ENCODE results near the gene C6orf47.

Gene C6orf47

GRCh38 chr6:31621320-31621939 lies 39.1 kb downstream of the C6orf47 start:
- H3K4me3 ChIP-seq (ENCODE audit: insufficient read length, low read depth), result peak overlapping the region; percentile 89
- no peak for TF ChIP-seq ZNF274 (IDR thresholded peaks at IDR 0.05; ENCODE audit: low read depth, low read length)
- no peak for TF ChIP-seq YY1 (IDR thresholded peaks at IDR 0.05; ENCODE audit: insufficient read depth, insufficient read length)
- no peak for TF ChIP-seq SUZ12 (IDR thresholded peaks at IDR 0.05; ENCODE audit: extremely low read depth, insufficient read depth, insufficient read length)
- H3K36me3 ChIP-seq (ENCODE audit: insufficient read depth, insufficient read length, low read length), result peaks cover 51% of the 10 kb centered on the region

GRCh38 chr6:31620586-31621319 lies 39.8 kb downstream of the C6orf47 start, which contains the start of gene PRRC2A:
TSS of gene PRRC2A (plus strand) at chr6:31620715. CDS start at chr6:31622790, 2,075 bp downstream.
- Histone ChIP-seq H3K36me3 (ENCODE audit: insufficient read depth, insufficient read length, low read length) (peaks cover 44% of the 10 kb centered on the region), H3K9ac (ENCODE audit: insufficient read length, low read depth) (peak within 1 kb of the TSS; percentile 96), H3K4me3 (ENCODE audit: insufficient read length, low read depth) (peak within 1 kb of the TSS; percentile 89), H3K9me3 (ENCODE audit: insufficient read depth, low read length) (no peaks in the 10 kb centered on the region), H3K27me3 (ENCODE audit: insufficient read depth, insufficient read length) (no peaks in the 10 kb centered on the region), H3K4me1 (ENCODE audit: insufficient read depth, insufficient read length) (peaks cover 6% of the 10 kb centered on the region)
- peak; percentile 33 for DNase-seq (ENCODE audit: low read depth, low spot score)
- TF ChIP-seq ZNF274 (IDR thresholded peaks at IDR 0.05; ENCODE audit: low read depth, low read length) (no peak), SUZ12 (IDR thresholded peaks at IDR 0.05; ENCODE audit: extremely low read depth, insufficient read depth, insufficient read length) (no peak), YY1 (IDR thresholded peaks at IDR 0.05; ENCODE audit: insufficient read depth, insufficient read length) (peak; percentile 73)

More at GRCh38 chr6:31621320-31621939, 39.1 kb downstream of the C6orf47 start:
- Histone ChIP-seq H3K9me3 (ENCODE audit: insufficient read depth, low read length) (no peaks in the 10 kb centered on the region), H3K4me1 (ENCODE audit: insufficient read depth, insufficient read length) (peaks cover 6% of the 10 kb centered on the region), H3K9ac (ENCODE audit: insufficient read length, low read depth) (peak overlapping the region; percentile 96), H3K27me3 (ENCODE audit: insufficient read depth, insufficient read length) (no peaks in the 10 kb centered on the region)
- no peak for DNase-seq (ENCODE audit: low read depth, low spot score)

DNA sequence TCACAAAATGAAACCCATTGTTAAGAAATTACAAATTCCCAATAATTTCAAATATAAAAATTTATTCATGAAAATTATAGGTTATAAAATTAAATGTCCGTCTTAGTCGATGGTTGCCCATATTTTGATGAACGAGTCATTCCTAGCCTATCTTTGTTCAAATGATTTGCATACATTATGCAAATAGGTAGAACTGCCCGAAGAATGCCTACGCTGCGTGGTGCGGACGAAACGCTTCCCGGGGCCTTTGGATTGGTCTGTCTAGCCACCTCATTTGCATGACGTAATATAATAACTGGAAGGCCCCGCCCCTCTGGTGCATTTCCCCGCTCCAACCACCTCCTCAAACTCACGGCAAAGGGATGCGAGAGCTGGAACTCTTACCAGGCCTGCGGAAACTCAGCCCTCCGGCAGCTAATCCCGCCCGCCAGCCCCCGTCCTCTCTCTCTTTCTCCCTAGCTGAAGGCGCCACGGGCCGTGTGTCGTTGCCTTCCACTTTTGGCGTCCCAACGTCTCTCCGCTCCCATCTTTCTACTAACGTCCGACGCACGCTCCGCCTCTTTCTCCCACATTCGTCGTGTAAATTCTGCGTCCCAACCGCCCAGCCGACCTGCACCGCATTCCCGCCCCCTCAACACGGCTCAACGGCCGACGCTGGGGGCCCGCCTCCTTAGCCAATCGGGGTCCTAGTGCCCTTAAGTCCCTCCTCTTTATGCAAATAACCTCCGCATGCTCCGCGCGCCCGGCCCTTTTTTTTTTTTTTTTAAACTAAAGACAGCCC lies 40.6 kb downstream of the C6orf47 start:
- peaks cover 3% of the 10 kb centered on the region for H3K4me1 ChIP-seq (ENCODE audit: insufficient read depth, insufficient read length)
- TF ChIP-seq YY1 (IDR thresholded peaks at IDR 0.05; ENCODE audit: insufficient read depth, insufficient read length), result no peak
- no peak for TF ChIP-seq ZNF274 (IDR thresholded peaks at IDR 0.05; ENCODE audit: low read depth, low read length)
- TF ChIP-seq SUZ12 (IDR thresholded peaks at IDR 0.05; ENCODE audit: extremely low read depth, insufficient read depth, insufficient read length), result no peak

DNA sequence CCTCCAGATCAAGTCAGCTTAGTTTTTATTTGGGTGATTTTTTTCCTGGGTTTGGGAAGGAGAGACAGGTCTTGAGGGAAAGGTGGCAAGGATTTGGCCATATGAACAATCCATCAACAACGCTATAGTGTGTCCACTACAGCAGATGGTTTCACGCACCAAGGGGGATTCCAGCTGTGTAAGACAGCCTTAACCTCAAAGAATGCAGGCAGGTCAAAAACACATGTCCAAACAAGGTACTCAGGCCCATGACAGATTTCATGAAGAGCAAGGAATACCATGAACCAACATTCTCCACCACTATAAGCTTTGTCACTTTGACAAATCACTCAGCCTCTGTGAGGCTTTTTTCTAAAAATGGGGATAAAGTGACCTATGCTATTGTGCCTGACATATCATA lies 43.6 kb downstream of the C6orf47 start:
- DNase-seq (ENCODE audit: low read depth, low spot score), result no peak
- H3K4me3 ChIP-seq (ENCODE audit: insufficient read length, low read depth), result no peak overlapping the region

More for the DNA sequence above, 40.6 kb downstream of the C6orf47 start:
- Histone ChIP-seq H3K9me3 (ENCODE audit: insufficient read depth, low read length) (no peaks in the 10 kb centered on the region), H3K27me3 (ENCODE audit: insufficient read depth, insufficient read length) (no peaks in the 10 kb centered on the region), H3K4me3 (ENCODE audit: insufficient read length, low read depth) (peak overlapping the region; percentile 56), H3K9ac (ENCODE audit: insufficient read length, low read depth) (peak overlapping the region; percentile 91), H3K36me3 (ENCODE audit: insufficient read depth, insufficient read length, low read length) (peaks cover 36% of the 10 kb centered on the region)
- DNase-seq (ENCODE audit: low read depth, low spot score), result peak; percentile 94

DNA sequence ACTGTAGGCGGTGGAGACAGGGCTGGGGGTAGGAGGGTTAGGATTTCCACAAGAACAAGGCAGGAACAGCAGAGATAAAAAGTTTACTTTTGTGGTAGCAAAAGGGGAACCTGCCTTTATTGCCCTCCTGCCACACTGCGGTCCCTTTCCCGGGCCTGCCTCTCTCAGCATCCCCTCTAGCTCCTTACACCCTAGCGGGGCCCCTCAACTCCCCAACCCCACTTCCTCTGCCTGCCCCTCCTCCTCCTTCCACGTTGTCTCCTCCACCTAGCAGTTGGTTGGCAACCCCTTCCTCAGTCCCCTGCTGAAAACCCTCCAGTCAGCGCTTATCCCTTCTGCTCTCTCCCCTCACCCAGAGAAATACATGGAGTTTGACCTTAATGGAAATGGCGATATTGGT lies 44.8 kb downstream of the C6orf47 start:
- TF ChIP-seq ZNF274 (IDR thresholded peaks at IDR 0.05; ENCODE audit: low read depth, low read length), result no peak
- TF ChIP-seq SUZ12 (IDR thresholded peaks at IDR 0.05; ENCODE audit: extremely low read depth, insufficient read depth, insufficient read length), result no peak
- TF ChIP-seq YY1 (IDR thresholded peaks at IDR 0.05; ENCODE audit: insufficient read depth, insufficient read length), result no peak
- H3K36me3 ChIP-seq (ENCODE audit: insufficient read depth, insufficient read length, low read length), result no peaks in the 10 kb centered on the region
- H3K9ac ChIP-seq (ENCODE audit: insufficient read length, low read depth), result no peak overlapping the region
- no peak for DNase-seq (ENCODE audit: low read depth, low spot score)
- H3K9me3 ChIP-seq (ENCODE audit: insufficient read depth, low read length), result no peaks in the 10 kb centered on the region
- H3K4me3 ChIP-seq (ENCODE audit: insufficient read length, low read depth), result no peak overlapping the region
- no peaks in the 10 kb centered on the region for H3K27me3 ChIP-seq (ENCODE audit: insufficient read depth, insufficient read length)
- no peaks in the 10 kb centered on the region for H3K4me1 ChIP-seq (ENCODE audit: insufficient read depth, insufficient read length)

More for the DNA sequence above, 43.6 kb downstream of the C6orf47 start:
- no peak overlapping the region for H3K9ac ChIP-seq (ENCODE audit: insufficient read length, low read depth)
- TF ChIP-seq YY1 (IDR thresholded peaks at IDR 0.05; ENCODE audit: insufficient read depth, insufficient read length) (no peak), ZNF274 (IDR thresholded peaks at IDR 0.05; ENCODE audit: low read depth, low read length) (no peak), SUZ12 (IDR thresholded peaks at IDR 0.05; ENCODE audit: extremely low read depth, insufficient read depth, insufficient read length) (no peak)
- H3K36me3 ChIP-seq (ENCODE audit: insufficient read depth, insufficient read length, low read length), result peaks cover 7% of the 10 kb centered on the region
- no peaks in the 10 kb centered on the region for H3K27me3 ChIP-seq (ENCODE audit: insufficient read depth, insufficient read length)
- H3K9me3 ChIP-seq (ENCODE audit: insufficient read depth, low read length), result no peaks in the 10 kb centered on the region
- H3K4me1 ChIP-seq (ENCODE audit: insufficient read depth, insufficient read length), result no peaks in the 10 kb centered on the region

GRCh38 chr6:31614684-31615578 lies 45.6 kb downstream of the C6orf47 start, which contains the start of gene AIF1:
TSS of gene AIF1 (plus strand) at chr6:31615234. CDS start at chr6:31615330, 96 bp downstream.
- Histone ChIP-seq H3K9me3 (ENCODE audit: insufficient read depth, low read length) (no peaks in the 10 kb centered on the region), H3K4me1 (ENCODE audit: insufficient read depth, insufficient read length) (no peaks in the 10 kb centered on the region), H3K27me3 (ENCODE audit: insufficient read depth, insufficient read length) (no peaks in the 10 kb centered on the region), H3K9ac (ENCODE audit: insufficient read length, low read depth) (no peak within 1 kb of the TSS), H3K36me3 (ENCODE audit: insufficient read depth, insufficient read length, low read length) (no peaks in the 10 kb centered on the region), H3K4me3 (ENCODE audit: insufficient read length, low read depth) (no peak within 1 kb of the TSS)
- no peak for DNase-seq (ENCODE audit: low read depth, low spot score)
- TF ChIP-seq SUZ12 (IDR thresholded peaks at IDR 0.05; ENCODE audit: extremely low read depth, insufficient read depth, insufficient read length) (no peak), ZNF274 (IDR thresholded peaks at IDR 0.05; ENCODE audit: low read depth, low read length) (no peak), YY1 (IDR thresholded peaks at IDR 0.05; ENCODE audit: insufficient read depth, insufficient read length) (no peak)

All from NT2/D1 (cell line).